Thyroid gland (tissue), 4 donors: ENCODE results near the gene FOXP1. TPM values are rescaled to one million over a fixed set of nuclear protein-coding genes. Genes with fewer than 3 reads are reported as not detected.

Experiments
- DNase-seq, 2 donors: peaks; one replicate each; pipeline ENCODE4 v3.0.0-alpha.2; 2019
- H3K27ac ChIP-seq, 3 donors: fragments of 200-600 bp; sonication (generic); 1 replicate in 2 of 3; 2 replicates in 1 of 3; pipeline ENCODE4 v1.5.1; 2016 to 2019; ENCODE audit warnings: mild to moderate bottlenecking in 1 of 3, moderate library complexity in 1 of 3
- H3K27me3 ChIP-seq: fragments of 200-600 bp; sonication (generic); one replicate; pipeline ENCODE4 v1.5.1; 2019
- H3K36me3 ChIP-seq, 2 donors: fragments of 200-600 bp; sonication (generic); one replicate each; pipeline ENCODE4 v1.5.1; 2016 to 2019
- H3K4me1 ChIP-seq, 2 donors: fragments of 200-600 bp; sonication (generic); one replicate each; pipeline ENCODE4 v1.5.1; 2017 to 2019
- H3K4me3 ChIP-seq, 3 donors: fragments of 200-600 bp; sonication (generic); replicated peaks in 1 of 3; 1 replicate in 2 of 3; 2 replicates in 1 of 3; pipeline ENCODE4 v1.5.1; 2016; ENCODE audit warnings: mild to moderate bottlenecking in 1 of 3
- H3K9me3 ChIP-seq: fragments of 200-600 bp; sonication (generic); one replicate; pipeline ENCODE4 v1.5.1; 2017
- POLR2A ChIP-seq, 2 donors: fragments of 450-650 bp; IDR thresholded peaks; one replicate each; pipeline ENCODE4 v1.6.1; 2017; ENCODE audit warnings: antibody characterized with exemption in 2 of 2, mild to moderate bottlenecking in 2 of 2, moderate library complexity in 1 of 2
- WGBS, 2 donors: methylation state at CpG; one replicate each; pipeline ENCODE4 v1.1.5; 2017; 5-methylcytosine and 5-hydroxymethylcytosine counted together
- intact Hi-C: fragments of 100-400 bp; cut with DNase I; formaldehyde crosslinking; loops from one replicate; pipeline ENCODE4 v1.15.1; 2023
- total RNA-seq, 4 donors: library from RNA; depleted of rRNA; stranded (reverse); fragments of >200 nt; gene quantifications; one replicate each; pipeline ENCODE4 v1.2.3, GENCODE V29; 2016
- TF ChIP-seq, protein P1 (sequence below), 6 experiments: fragments of 200-600 bp in 3 of 6; fragments of 450-650 bp in 3 of 6; sonication (generic) in 3 of 6; IDR thresholded peaks; one replicate each; pipeline ENCODE4 v1.5.1; 2016 to 2019; ENCODE audit warnings: antibody characterized with exemption in 6 of 6, mild to moderate bottlenecking in 2 of 6, inconsistent platforms in 1 of 6, moderate library complexity in 1 of 6

Gene FOXP1
- total RNA-seq, 4 donors from 2014 or later, result 111 to 187 (median 141) TPM

DNA sequence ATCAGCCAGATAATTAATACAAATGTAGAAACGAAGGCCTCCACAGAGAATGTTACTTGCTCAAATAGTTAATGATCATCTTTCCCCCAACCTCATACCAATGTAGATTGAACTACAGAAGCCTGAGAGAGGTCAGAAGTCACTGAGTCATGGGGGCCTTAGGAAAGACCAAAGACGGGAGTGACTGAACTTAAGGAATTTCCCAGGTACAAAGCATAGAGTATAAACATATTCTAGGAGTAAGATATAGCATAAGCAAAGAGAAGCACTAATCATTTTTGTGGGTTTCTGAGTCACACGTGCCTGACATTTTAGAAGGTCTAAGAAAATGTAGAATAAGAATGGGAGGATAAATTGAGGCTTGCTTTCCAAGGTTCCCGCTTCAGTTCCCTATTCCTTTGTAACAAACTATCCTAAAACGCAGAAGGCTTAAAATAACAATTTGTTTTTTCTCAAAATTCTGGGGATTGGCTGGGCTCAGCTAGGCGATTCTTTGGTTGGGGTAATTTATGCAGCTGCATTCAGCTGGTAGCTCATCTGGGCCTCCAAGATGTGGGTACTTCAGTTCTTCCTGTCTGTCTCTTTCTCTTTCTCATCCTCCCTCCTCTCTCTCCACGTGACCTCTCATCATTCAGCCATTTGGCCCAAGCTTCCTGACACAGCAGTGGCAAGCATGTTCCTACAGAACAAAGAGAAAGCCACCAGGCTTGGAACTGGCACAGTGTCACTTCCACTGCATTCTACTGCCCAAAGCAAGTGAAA is 422.6 kb downstream of the FOXP1 start:
- H3K4me3 ChIP-seq, result no peak overlapping the region
- H3K4me1 ChIP-seq, result no peaks in the 10 kb centered on the region
- TF ChIP-seq, protein P1, sequence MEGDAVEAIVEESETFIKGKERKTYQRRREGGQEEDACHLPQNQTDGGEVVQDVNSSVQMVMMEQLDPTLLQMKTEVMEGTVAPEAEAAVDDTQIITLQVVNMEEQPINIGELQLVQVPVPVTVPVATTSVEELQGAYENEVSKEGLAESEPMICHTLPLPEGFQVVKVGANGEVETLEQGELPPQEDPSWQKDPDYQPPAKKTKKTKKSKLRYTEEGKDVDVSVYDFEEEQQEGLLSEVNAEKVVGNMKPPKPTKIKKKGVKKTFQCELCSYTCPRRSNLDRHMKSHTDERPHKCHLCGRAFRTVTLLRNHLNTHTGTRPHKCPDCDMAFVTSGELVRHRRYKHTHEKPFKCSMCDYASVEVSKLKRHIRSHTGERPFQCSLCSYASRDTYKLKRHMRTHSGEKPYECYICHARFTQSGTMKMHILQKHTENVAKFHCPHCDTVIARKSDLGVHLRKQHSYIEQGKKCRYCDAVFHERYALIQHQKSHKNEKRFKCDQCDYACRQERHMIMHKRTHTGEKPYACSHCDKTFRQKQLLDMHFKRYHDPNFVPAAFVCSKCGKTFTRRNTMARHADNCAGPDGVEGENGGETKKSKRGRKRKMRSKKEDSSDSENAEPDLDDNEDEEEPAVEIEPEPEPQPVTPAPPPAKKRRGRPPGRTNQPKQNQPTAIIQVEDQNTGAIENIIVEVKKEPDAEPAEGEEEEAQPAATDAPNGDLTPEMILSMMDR (IDR thresholded peaks at IDR 0.05), result no peak
- no peak for TF ChIP-seq POLR2A (IDR thresholded peaks at IDR 0.05)
- 95 to 96% methylated on average over 7 of the region's 7 CpGs for WGBS, 2 donors
- H3K27me3 ChIP-seq, result no peaks in the 10 kb centered on the region
- no peaks in the 10 kb centered on the region for H3K9me3 ChIP-seq
- DNase-seq, result no peak
- H3K27ac ChIP-seq, result no peak overlapping the region
- H3K36me3 ChIP-seq, result no peaks in the 10 kb centered on the region
- intact Hi-C loops, result no loop called here

DNA sequence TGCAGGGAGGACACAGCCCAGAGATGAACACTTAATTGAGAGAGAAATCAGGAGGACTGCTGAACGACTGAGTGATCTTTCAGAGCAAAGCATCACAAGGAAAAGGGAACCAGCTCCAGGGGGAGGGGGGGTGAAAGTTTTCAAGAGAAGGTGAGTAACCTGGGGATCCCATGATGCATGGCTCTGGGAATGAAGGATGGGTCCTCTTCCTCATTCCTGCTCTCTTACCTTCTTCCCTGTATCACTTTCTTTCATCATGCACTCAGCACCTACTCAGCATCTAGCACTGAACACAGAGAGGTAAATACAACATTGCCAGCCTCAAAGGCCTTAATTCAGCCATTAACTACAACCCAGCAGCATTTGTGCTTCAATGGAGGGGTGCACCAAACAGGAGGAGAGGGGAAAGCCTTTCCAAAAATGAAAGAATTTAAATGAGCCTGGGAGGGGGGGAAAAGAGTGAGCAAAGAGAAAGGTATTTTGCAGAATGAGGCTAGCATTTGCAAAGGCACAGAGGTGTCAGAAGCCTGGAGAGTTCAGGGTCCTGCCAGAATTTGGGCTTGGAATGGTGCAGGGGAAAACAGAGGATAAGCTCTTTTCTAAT is 427.4 kb downstream of the FOXP1 start:
- TF ChIP-seq POLR2A (IDR thresholded peaks at IDR 0.05), result no peak
- TF ChIP-seq, protein P1 (IDR thresholded peaks at IDR 0.05), result no peak
- no peak overlapping the region for H3K27ac ChIP-seq
- H3K4me1 ChIP-seq, result no peaks in the 10 kb centered on the region
- no peaks in the 10 kb centered on the region for H3K27me3 ChIP-seq
- H3K4me3 ChIP-seq, result no peak overlapping the region
- WGBS, 2 donors, result 33 to 53% methylated on average over 1 of the region's 1 CpG
- H3K36me3 ChIP-seq, result no peaks in the 10 kb centered on the region
- intact Hi-C loops, result no loop called here
- no peaks in the 10 kb centered on the region for H3K9me3 ChIP-seq
- no peak for DNase-seq

- intact Hi-C loops, result no loop called here
- no peaks in the 10 kb centered on the region for H3K36me3 ChIP-seq
- H3K27me3 ChIP-seq, result no peaks in the 10 kb centered on the region
- no peak for DNase-seq
- TF ChIP-seq, protein P1 (IDR thresholded peaks at IDR 0.05), result no peak
- no peak for TF ChIP-seq POLR2A (IDR thresholded peaks at IDR 0.05)
- H3K9me3 ChIP-seq, result no peaks in the 10 kb centered on the region
- H3K4me3 ChIP-seq, result no peak overlapping the region
- H3K27ac ChIP-seq, result no peak overlapping the region
- H3K4me1 ChIP-seq, result no peaks in the 10 kb centered on the region
Observed at GRCh38 chr3:71154846-71155245, 428.7 kb downstream of the FOXP1 start.

GRCh38 chr3:71153713-71154112 is 429.8 kb downstream of the FOXP1 start:
- H3K36me3 ChIP-seq, result no peaks in the 10 kb centered on the region
- intact Hi-C loops, result no loop called here
- no peak overlapping the region for H3K4me3 ChIP-seq
- no peak for TF ChIP-seq POLR2A (IDR thresholded peaks at IDR 0.05)
- TF ChIP-seq, protein P1 (IDR thresholded peaks at IDR 0.05), result no peak
- no peaks in the 10 kb centered on the region for H3K9me3 ChIP-seq
- 97% methylated on average over 2 of the region's 2 CpGs for WGBS, 2 donors
- no peak for DNase-seq
- H3K27ac ChIP-seq, result no peak overlapping the region
- no peaks in the 10 kb centered on the region for H3K27me3 ChIP-seq
- H3K4me1 ChIP-seq, result no peaks in the 10 kb centered on the region

GRCh38 chr3:71152892-71153265 is 430.6 kb downstream of the FOXP1 start:
- WGBS, 2 donors, result 85 to 88% methylated on average over 8 of the region's 8 CpGs
- H3K27ac ChIP-seq, result no peak overlapping the region
- H3K9me3 ChIP-seq, result no peaks in the 10 kb centered on the region
- no peaks in the 10 kb centered on the region for H3K36me3 ChIP-seq
- no peaks in the 10 kb centered on the region for H3K27me3 ChIP-seq
- intact Hi-C loops, result no loop called here
- H3K4me1 ChIP-seq, result no peaks in the 10 kb centered on the region
- H3K4me3 ChIP-seq, result no peak overlapping the region
- DNase-seq, result no peak
- no peak for TF ChIP-seq POLR2A (IDR thresholded peaks at IDR 0.05)
- TF ChIP-seq, protein P1 (IDR thresholded peaks at IDR 0.05), result no peak
